Activated CD8-positive, alpha-beta T cell treated with anti-CD3 and anti-CD28 coated beads, Interleukin-2, amount 10 ng/mL, durations not matched to agents 7 days and 5 days (primary cell): ENCODE results near the gene STAC2. TPM values are rescaled to one million over a fixed set of nuclear protein-coding genes. Genes with fewer than 3 reads are reported as not detected.

Experiments
- ATAC-seq: fragments of 150-1000 bp; cut with Tn5 transposase; one replicate; pipeline ENCODE4 v1.10.0; 2021; ENCODE audit warnings: moderate library complexity
- CTCF ChIA-PET: fragments of 350-600 bp; sonication (Branson Sonifier 250); formaldehyde crosslinking; loops from one replicate; lab custom pipeline; 2021; ENCODE audit warnings: antibody characterized with exemption; lab: Charles Lee
- POLR2A ChIA-PET: fragments of 350-600 bp; sonication (Branson Sonifier 250); formaldehyde crosslinking; loops from one replicate; lab custom pipeline; 2021; ENCODE audit warnings: antibody characterized with exemption; lab: Charles Lee
- DNase-seq: peaks from one replicate; pipeline ENCODE4 v3.0.0-alpha.2; 2020
- H3K27ac Mint-ChIP-seq: one replicate; pipeline ENCODE4 v1.8.0; 2021; ENCODE audit warnings: mild to moderate bottlenecking, mixed read lengths
- H3K27me3 Mint-ChIP-seq: one replicate; pipeline ENCODE4 v1.8.0; 2021; ENCODE audit warnings: low read depth, mixed read lengths
- H3K36me3 Mint-ChIP-seq: one replicate; pipeline ENCODE4 v1.8.0; 2021; ENCODE audit warnings: low read depth, mixed read lengths
- H3K4me1 Mint-ChIP-seq: one replicate; pipeline ENCODE4 v1.8.0; 2021; ENCODE audit warnings: low read depth, mixed read lengths
- H3K4me3 Mint-ChIP-seq: one replicate; pipeline ENCODE4 v1.8.0; 2021; ENCODE audit warnings: mild to moderate bottlenecking, mixed read lengths
- H3K9me3 Mint-ChIP-seq: one replicate; pipeline ENCODE4 v1.8.0; 2022; ENCODE audit warnings: mixed read lengths; ENCODE audit not compliant: insufficient read depth
- total RNA-seq, 2 experiments: library from RNA; stranded (reverse); gene quantifications; one replicate each; pipeline ENCODE4 v1.2.3, GENCODE V29; 2021

STAC2 gene
- total RNA-seq, 2 experiments from 2014 or later, result not detected

DNA sequence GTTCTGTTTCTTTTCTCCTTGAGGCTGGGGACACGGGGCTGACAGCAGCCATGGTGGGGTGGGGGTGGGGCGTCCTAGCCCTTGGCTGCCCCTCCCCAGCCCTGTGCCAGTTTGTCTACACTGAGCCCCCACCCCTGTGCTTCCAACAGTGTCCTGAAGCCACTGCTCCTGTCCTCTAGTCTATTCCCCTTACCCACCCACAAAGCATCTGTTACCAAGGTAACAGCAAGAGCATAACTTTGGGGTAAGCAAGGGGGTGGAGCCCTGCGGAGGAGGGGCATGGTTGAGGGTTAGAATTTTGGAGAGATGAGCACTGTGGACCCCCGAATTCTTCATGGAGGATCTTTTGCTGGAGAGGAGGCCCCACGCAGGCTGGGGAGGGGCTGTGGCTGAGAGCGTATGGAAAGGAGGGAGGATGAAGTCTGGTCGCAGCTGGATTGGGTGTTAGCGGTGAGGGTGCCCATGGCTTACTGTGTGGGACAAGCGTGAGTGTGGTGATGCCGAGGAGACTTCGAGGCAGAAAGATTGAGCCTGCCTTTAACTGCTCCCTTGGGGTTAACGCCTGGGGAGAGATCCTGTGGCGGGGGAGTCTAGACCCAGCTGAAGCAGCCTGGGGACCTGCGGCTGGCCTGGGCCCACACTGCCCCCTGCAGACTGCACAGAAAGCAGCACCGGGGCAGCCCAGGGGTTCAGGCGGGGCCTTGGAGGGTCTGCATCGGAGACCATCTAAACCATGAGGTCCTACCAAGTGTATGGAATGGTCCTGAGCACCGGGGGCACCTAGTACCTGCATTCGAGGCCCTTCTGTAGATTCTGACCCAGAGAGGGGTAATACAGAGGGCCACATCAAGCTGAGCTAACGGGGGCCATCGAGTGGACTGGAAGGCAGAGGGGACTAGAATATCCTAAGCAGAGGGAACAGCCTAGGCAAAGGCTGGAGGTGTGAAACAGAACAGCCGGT lies 6.1 kb upstream of the STAC2 start:
- ChIA-PET CTCF (interaction anchor here (0.6 to 8.4 kb wide), 26 partner anchors 8 to 425 kb away, joined by 3 to 123 read pairs (median 4); partner anchors contain the start of gene RPL19), POLR2A (no interaction called here)
- peak; percentile 67 for DNase-seq
- Mint-ChIP-seq H3K4me1 (peaks cover 12% of the 10 kb centered on the region), H3K27ac (peak overlapping the region; percentile 23), H3K4me3 (no peak overlapping the region), H3K9me3 (no peaks in the 10 kb centered on the region), H3K27me3 (peaks cover 17% of the 10 kb centered on the region), H3K36me3 (no peaks in the 10 kb centered on the region)
- ATAC-seq, result peak; percentile 79

DNA sequence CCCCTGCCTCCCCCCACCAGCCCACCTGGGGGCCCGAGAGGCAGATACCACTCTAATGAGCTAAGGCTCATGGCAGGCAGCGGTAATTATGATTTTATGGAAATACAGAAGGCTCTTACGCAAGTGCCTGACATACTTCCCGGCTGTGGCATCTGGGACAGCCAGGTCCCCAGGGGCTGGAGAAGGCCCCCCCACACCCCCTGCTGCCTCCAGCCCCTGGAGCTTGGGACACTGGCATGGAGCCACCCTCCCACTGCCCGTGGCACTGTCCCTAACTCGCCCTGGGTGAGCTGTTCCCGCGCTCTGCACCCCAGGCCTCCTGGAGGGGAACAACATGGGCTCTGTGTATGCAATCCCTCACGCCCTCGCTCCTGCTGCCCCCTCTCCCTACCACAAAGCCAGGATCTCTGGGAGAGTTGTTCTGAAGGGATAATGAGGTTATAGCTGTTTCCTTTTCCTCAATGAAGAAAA lies 5.4 kb upstream of the STAC2 start:
- Mint-ChIP-seq H3K4me1 (peaks cover 14% of the 10 kb centered on the region), H3K4me3 (no peak overlapping the region), H3K27me3 (peaks cover 22% of the 10 kb centered on the region), H3K27ac (no peak overlapping the region), H3K36me3 (no peaks in the 10 kb centered on the region), H3K9me3 (no peaks in the 10 kb centered on the region)
- DNase-seq, result no peak
- ChIA-PET CTCF (interaction anchor here (0.7 to 8.4 kb wide), 17 partner anchors 9 to 248 kb away, joined by 3 to 123 read pairs (median 6); partner anchors contain the start of gene RPL19), POLR2A (interaction anchor here (1.2 kb wide), 2 partner anchors 26 to 31 kb away, joined by 3 read pairs; partner anchors contain the start of gene RPL19)
- ATAC-seq, result no peak

DNA sequence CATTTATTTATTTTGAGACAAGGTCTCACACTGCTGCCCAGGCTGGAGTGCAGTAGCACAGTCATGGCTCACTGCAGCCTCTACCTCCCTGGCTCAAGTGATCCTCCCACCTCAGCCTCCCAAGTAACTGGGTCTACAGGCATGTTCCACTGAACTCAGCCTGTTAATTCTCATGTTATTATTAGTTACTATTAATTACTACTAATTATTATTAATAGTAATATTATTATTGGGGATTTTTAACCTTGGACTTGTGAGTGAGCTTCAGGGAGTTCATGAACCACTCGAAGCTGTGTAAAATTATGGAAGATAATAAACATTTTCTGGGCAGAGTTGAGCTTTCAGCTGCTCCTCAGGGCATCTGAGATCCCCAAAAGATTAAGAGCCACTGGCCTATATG lies 4.6 kb upstream of the STAC2 start:
- Mint-ChIP-seq H3K27me3 (peaks cover 25% of the 10 kb centered on the region), H3K36me3 (peaks cover 3% of the 10 kb centered on the region), H3K4me3 (no peak overlapping the region), H3K9me3 (no peaks in the 10 kb centered on the region), H3K27ac (no peak overlapping the region), H3K4me1 (peaks cover 15% of the 10 kb centered on the region)
- DNase-seq (no peak), ATAC-seq (no peak)
- ChIA-PET CTCF (interaction anchor here (1.4 to 8.4 kb wide), 7 partner anchors 9 to 247 kb away, joined by 4 to 123 read pairs (median 11); no protein-coding TSS in a partner anchor), POLR2A (interaction anchor here (1.2 kb wide), 2 partner anchors 25 to 30 kb away, joined by 3 read pairs; partner anchors contain the start of gene RPL19)

DNA sequence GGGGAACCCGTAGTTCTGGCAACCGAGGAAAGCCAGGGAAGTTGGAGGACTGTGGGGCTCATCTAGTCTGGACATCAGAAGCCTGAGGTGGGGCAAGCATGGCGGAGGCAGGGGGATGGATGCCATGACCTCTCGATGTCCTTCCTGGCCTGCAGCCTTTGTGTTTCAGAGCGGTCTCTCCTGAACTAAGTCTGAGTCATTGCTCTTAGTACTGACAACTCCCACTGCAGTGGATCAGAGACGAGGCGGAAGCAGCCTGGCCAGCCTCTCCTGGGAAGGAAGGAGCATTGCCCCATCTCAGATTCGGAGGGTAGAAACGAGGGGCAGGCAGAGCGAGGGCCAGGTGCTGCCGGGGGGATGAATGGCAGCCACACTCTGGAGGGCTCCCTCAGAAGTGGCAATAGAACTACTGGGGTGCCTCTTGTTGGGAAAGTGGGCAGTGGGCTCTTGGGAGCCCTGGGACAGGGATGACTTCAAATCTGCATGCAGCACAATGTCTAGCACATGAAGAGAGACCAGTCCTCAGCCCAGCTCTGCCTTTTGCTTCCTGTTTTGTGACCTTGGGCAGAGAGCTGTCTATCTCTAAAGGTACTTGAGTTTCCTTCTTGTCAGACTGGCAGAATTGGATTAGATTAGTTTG lies 3.6 kb upstream of the STAC2 start:
- Mint-ChIP-seq H3K27ac (no peak overlapping the region), H3K4me1 (peaks cover 17% of the 10 kb centered on the region), H3K27me3 (peaks cover 29% of the 10 kb centered on the region), H3K36me3 (peaks cover 3% of the 10 kb centered on the region), H3K9me3 (no peaks in the 10 kb centered on the region), H3K4me3 (no peak overlapping the region)
- DNase-seq (no peak), ATAC-seq (no peak)
- CTCF ChIA-PET, result interaction anchor here (1.9 to 8.4 kb wide), 3 partner anchors 18 to 55 kb away, joined by 4 to 123 read pairs (median 97); no protein-coding TSS in a partner anchor
- POLR2A ChIA-PET, result no interaction called here

DNA sequence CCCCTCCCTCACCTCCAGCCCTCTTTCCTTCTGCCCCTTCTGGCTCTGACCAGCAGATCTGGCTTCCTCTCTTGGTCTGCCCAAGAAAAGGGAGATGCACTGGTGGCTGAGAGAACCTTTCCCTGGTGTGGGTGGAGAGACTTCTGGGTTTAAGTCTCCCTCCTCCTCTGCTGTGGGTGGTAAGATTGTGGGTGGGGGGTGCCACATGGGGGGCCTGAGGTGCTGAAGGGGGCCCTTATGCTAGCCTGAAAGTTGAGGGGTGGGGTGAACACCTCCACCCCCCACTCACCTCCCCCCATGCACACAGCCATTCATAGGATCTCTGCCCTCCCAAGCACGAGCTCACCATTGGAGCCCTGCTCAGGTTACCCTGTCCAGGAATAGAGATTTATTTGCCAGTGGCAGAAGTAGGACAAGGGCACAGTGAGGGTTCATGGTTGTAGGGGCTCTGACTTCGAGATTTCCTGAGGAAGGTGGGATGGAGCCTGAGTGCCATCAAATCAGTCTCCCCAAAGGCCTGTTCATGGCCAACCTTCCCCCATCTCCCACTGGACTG lies 1.7 kb upstream of the STAC2 start:
- Mint-ChIP-seq H3K9me3 (no peaks in the 10 kb centered on the region), H3K27ac (no peak overlapping the region), H3K27me3 (peaks cover 42% of the 10 kb centered on the region), H3K4me3 (no peak overlapping the region), H3K36me3 (peaks cover 3% of the 10 kb centered on the region), H3K4me1 (peaks cover 17% of the 10 kb centered on the region)
- ChIA-PET CTCF (interaction anchor here (1.6 kb wide), 1 partner anchor 9 kb away, joined by 10 read pairs; no protein-coding TSS in a partner anchor), POLR2A (no interaction called here)
- no peak for ATAC-seq
- DNase-seq, result no peak

DNA sequence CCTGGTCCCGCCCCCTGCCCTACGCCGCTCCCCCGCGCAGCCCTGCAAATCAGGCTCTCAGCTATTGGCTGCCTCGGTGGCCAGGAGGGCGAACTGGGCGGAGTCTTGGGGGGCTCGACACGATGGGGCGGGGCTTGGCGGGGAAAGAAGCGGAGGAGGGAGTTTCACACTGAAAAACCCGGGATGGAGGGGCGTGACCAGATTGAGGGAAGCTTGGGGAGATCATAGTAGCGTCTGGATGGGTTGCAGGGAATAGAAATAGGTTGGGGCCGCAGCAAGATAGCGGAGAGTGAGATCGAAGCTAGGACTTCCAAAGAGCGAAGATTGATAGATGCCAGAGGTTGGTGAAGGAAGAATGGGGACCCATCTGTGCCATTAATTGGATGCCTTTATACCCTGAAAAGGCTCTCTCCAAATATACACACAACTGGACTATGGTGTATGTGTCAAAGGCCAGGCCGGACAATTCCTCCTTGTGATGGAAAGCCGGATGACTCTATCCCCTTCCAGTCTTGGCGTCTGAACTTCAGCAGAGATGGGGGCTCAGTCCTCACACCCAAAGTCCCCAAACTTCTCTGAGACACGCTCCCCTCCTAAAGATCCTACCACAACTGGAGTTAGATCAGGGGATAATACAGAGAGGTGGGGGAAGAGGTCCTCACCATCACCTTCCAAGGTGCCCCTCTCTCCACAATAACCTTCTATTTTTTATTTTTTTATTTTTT lies 376 bp upstream of the STAC2 start:
- Mint-ChIP-seq H3K27ac (no peak overlapping the region), H3K4me1 (peaks cover 7% of the 10 kb centered on the region), H3K36me3 (peaks cover 3% of the 10 kb centered on the region), H3K4me3 (peak overlapping the region; percentile 68), H3K27me3 (peaks cover 40% of the 10 kb centered on the region), H3K9me3 (no peaks in the 10 kb centered on the region)
- DNase-seq (peak; percentile 68), ATAC-seq (peak; percentile 87)
- ChIA-PET POLR2A (interaction anchor here (0.6 kb wide), 1 partner anchor 235 kb away, joined by 3 read pairs; no protein-coding TSS in a partner anchor), CTCF (interaction anchor here (1.0 to 1.6 kb wide), 3 partner anchors 10 to 18 kb away, joined by 5 to 10 read pairs (median 6); no protein-coding TSS in a partner anchor)

DNA sequence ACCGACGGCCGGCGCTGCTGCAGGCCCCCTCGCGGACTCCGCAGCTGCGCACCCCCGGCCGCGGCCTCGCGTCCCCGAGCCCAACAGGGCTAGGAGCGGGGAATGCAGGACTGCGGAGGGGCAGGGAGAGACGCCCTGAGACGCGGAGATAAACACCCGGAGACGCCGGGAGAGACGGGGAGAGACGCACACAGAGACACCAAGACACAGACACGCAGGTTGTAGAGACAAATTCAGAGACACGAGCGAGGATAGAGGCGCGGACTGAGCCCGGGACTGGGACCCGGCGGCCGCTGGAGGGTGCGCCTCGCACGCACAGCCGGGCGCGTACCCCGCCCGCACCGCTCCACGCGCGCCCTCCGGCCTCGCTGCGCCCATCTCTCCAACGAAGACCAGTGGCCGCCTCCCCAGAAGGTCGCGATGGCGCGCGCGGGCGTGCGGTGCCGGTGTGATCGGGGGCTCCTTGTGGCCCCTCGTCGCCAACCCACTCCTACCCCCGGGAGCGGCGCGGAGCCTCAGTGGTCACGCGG lies 902 bp downstream of the STAC2 start:
- Mint-ChIP-seq H3K27me3 (peaks cover 40% of the 10 kb centered on the region), H3K27ac (no peak overlapping the region), H3K4me1 (peaks cover 7% of the 10 kb centered on the region), H3K36me3 (peaks cover 3% of the 10 kb centered on the region), H3K4me3 (no peak overlapping the region), H3K9me3 (no peaks in the 10 kb centered on the region)
- ChIA-PET CTCF (no interaction called here), POLR2A (no interaction called here)
- peak; percentile 25 for ATAC-seq
- no peak for DNase-seq

DNA sequence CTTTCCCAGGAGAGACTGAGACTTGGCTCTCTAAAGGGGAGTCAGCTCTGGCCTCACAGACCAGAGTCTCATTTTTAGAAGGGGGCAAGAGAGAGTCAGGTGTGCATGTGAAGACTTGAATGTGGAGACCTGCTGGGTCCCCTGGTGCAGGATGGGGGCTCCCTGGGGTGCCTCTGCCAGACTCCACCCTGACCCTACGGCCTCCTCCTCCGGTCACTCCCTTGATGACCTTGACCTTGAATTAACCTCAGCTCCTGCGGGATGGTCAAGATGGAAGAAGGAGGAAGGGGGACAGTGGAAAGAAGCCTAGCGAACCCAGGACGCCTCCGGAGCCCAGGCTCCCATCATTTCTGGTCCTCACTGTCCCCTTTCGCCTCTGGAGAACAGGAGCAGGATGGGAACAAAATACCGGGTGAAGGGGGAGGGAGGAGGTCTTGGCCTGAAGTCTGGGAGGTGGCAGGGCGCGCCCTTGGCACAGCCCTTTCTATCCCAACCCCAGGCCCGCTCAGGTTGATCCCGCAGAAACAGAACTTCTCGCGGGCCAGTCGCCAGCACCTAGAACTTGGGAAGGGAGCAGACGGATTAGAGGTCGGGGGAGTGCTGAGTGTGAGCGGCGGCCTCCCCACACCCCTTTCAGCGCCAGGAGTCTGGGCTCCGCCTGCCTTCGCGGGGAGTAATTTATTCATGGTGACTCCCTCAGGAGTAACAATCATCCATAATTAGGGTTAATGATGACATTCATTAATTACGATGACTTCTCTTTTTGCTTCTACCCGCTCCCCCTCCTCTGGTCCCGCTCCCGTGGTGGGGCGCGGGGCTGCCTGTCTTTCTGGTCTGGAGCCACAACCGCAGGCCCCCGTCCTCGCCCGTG lies 1.6 kb downstream of the STAC2 start:
- CTCF ChIA-PET, result interaction anchor here (1.2 to 1.4 kb wide), 3 partner anchors 8 to 241 kb away, joined by 3 to 4 read pairs (median 4); no protein-coding TSS in a partner anchor
- Mint-ChIP-seq H3K36me3 (peaks cover 3% of the 10 kb centered on the region), H3K4me3 (no peak overlapping the region), H3K9me3 (no peaks in the 10 kb centered on the region), H3K27ac (no peak overlapping the region), H3K4me1 (peaks cover 7% of the 10 kb centered on the region), H3K27me3 (peaks cover 39% of the 10 kb centered on the region)
- DNase-seq (no peak), ATAC-seq (no peak)
- POLR2A ChIA-PET, result no interaction called here

DNA sequence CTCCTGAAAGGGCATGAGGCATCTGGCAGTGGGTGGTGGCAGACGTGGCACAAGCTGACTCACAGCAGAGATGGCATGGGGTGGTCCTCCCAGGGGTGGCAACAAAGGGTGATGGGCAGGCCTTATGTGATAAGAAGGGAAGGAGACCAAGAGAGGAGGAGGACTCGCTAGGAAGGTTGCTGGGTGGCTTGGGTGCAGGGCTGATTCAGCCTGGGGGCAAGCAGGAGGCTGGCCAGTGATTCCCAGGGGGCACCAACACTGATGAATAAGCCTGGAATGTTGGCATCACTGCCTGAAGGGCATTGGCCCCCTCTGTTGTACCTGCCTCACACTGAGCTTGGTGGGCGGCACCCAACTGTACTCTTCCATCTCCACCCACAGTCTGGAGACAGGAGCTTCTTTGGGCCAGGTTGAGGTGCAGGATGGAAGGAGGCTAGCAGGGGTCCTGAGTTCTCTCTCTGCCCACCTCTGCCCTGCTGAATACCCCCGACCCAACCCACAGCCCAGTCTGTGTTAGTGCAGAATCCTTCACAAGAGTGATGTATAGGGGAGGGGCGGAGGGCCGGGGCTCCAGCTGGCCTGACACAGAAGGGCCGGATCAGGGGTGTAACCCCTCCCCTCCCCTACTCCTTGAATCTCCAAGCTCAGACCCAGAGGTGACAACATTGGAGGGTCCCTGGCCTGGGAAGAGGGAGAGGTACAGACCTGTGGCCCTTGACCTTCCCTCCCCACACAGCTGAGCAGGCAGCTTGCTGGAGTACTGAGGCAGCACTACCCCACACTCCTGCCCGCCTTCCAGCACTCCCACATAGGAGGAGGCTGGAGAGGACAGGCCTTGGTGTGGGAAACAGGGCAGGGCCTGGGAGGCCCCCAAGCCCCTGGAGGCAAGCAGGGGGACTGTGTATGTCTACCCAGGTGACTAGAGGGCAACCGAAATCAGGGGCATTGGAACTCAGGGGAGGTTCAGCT lies 2.6 kb downstream of the STAC2 start:
- POLR2A ChIA-PET, result no interaction called here
- Mint-ChIP-seq H3K27ac (no peak overlapping the region), H3K27me3 (peaks cover 45% of the 10 kb centered on the region)

More for the DNA sequence above, 2.6 kb downstream of the STAC2 start:
- H3K36me3 Mint-ChIP-seq, result peaks cover 3% of the 10 kb centered on the region
- DNase-seq, result no peak
- H3K4me3 Mint-ChIP-seq, result no peak overlapping the region
- CTCF ChIA-PET, result interaction anchor here (1.2 to 1.4 kb wide), 4 partner anchors 9 to 240 kb away, joined by 3 to 7 read pairs (median 4); no protein-coding TSS in a partner anchor
- peak; percentile 21 for ATAC-seq
- no peaks in the 10 kb centered on the region for H3K9me3 Mint-ChIP-seq
- H3K4me1 Mint-ChIP-seq, result peaks cover 7% of the 10 kb centered on the region
